BLaER1 treated with 17β-estradiol and CSF1 and Interleukin-3, amounts not matched to agents 10 nM and 100 nM (cell line): ENCODE data around the gene TMEM225B.
"Not testable (repeated sequence)": the region's sequence is repeated elsewhere in the genome, so short reads cannot be mapped to it uniquely, and the experiment has no call there.

ENCODE experiments used
- H3K27ac ChIP-seq, 11 experiments: shearing (Covaris generic); formaldehyde crosslinking; 2 replicates each; pipeline ENCODE4 v1.8.1; 2022
- H3K27me3 ChIP-seq, 11 experiments: shearing (Covaris generic); formaldehyde crosslinking; 2 replicates each; pipeline ENCODE4 v1.8.1; 2022
- H3K36me3 ChIP-seq, 11 experiments: shearing (Covaris generic); formaldehyde crosslinking; 2 replicates each; pipeline ENCODE4 v1.8.1; 2022
- H3K4me1 ChIP-seq, 10 experiments: shearing (Covaris generic); formaldehyde crosslinking; 2 replicates each; pipeline ENCODE4 v1.8.1; 2022
- H3K4me2 ChIP-seq, 11 experiments: shearing (Covaris generic); formaldehyde crosslinking; 2 replicates each; pipeline ENCODE4 v1.8.1; 2022
- H3K4me3 ChIP-seq, 10 experiments: shearing (Covaris generic); formaldehyde crosslinking; 2 replicates each; pipeline ENCODE4 v1.8.1; 2022
- H3K9ac ChIP-seq, 11 experiments: shearing (Covaris generic); formaldehyde crosslinking; 2 replicates each; pipeline ENCODE4 v1.8.1; 2022
- H3K9me3 ChIP-seq, 11 experiments: shearing (Covaris generic); formaldehyde crosslinking; replicated peaks in 1 of 11; 2 replicates each; pipeline ENCODE4 v1.8.1; 2022
- H4K20me1 ChIP-seq, 11 experiments: shearing (Covaris generic); formaldehyde crosslinking; 2 replicates each; pipeline ENCODE4 v1.8.1; 2022
- Cebpa-rat ChIP-seq, 11 experiments: shearing (Covaris generic); IDR thresholded peaks; 2 replicates each; pipeline ENCODE4 v1.8.1; 2022

TMEM225B gene

DNA sequence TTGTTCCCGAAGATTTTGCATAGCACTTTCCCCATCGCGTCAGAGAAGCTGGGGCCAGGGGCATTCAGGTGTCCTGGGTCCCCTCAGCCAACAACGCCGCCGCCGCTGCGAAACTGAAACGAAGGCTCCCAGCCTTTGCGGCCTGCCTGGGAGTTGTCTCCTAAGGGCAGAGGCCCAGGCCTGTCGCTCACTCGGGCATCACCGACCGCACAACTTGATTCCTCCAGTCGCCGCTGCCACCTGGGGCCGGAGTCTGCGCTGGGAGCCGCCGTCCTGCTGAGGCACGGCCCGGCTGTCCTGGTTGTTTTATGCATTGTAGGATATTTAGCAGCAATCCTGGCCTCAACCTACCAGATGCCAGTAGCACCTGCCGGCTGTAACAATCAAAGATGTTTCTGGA is 40.7 kb downstream of the TMEM225B start:
- H4K20me1 ChIP-seq: peaks cover 0 to 5% (median 0%) of the 10 kb centered on the region in 11 experiments; a peak in 4 of 22 replicates
- no peak for TF ChIP-seq Cebpa-rat (IDR thresholded peaks at IDR 0.05)
- H3K27ac ChIP-seq: no peak overlapping the region
- no peaks in the 10 kb centered on the region for H3K9me3 ChIP-seq
- no peak overlapping the region for H3K9ac ChIP-seq
- no peaks in the 10 kb centered on the region for H3K27me3 ChIP-seq
- no peak overlapping the region for H3K4me2 ChIP-seq
- peaks cover 0 to 33% (median 17%) of the 10 kb centered on the region in 11 experiments; a peak in 18 of 22 replicates for H3K36me3 ChIP-seq
- no peak overlapping the region for H3K4me3 ChIP-seq
- H3K4me1 ChIP-seq: peaks cover 0 to 15% (median 0%) of the 10 kb centered on the region in 10 experiments; a peak in 4 of 20 replicates

GRCh38 chr7:99639267-99639666 is 41.2 kb downstream of the TMEM225B start:
- Histone ChIP-seq H3K4me1 (peaks cover 0 to 15% (median 0%) of the 10 kb centered on the region in 10 experiments; a peak in 4 of 20 replicates), H3K9ac (no peak overlapping the region), H3K36me3 (peaks cover 0 to 33% (median 13%) of the 10 kb centered on the region in 11 experiments; a peak in 13 of 22 replicates), H3K4me3 (no peak overlapping the region), H3K9me3 (peaks cover 0 to 2% (median 0%) of the 10 kb centered on the region in 11 experiments; a peak in 1 of 22 replicates), H4K20me1 (peaks cover 0 to 5% (median 0%) of the 10 kb centered on the region in 11 experiments; a peak in 1 of 22 replicates), H3K27me3 (no peaks in the 10 kb centered on the region), H3K4me2 (no peak overlapping the region), H3K27ac (no peak overlapping the region)
- TF ChIP-seq Cebpa-rat (IDR thresholded peaks at IDR 0.05): no peak

- Histone ChIP-seq H3K4me3 (no peak overlapping the region), H3K36me3 (peaks cover 11 to 45% (median 24%) of the 10 kb centered on the region in 11 experiments; a peak in 20 of 22 replicates), H3K27me3 (no peaks in the 10 kb centered on the region), H4K20me1 (no peaks in the 10 kb centered on the region), H3K27ac (no peak overlapping the region), H3K9me3 (peaks cover 5 to 20% (median 14%) of the 10 kb centered on the region in 11 experiments), H3K9ac (no peak overlapping the region), H3K4me1 (peaks cover 0 to 15% (median 0%) of the 10 kb centered on the region in 10 experiments; a peak in 4 of 20 replicates), H3K4me2 (no peak overlapping the region; a peak in 2 of 22 replicates)
- no peak for TF ChIP-seq Cebpa-rat (IDR thresholded peaks at IDR 0.05)
Measured at GRCh38 chr7:99642027-99642426, 44.0 kb downstream of the TMEM225B start.

- Histone ChIP-seq H3K9ac (no peak overlapping the region), H3K4me3 (no peak overlapping the region), H3K27ac (no peak overlapping the region), H3K9me3 (peaks cover 5 to 20% (median 14%) of the 10 kb centered on the region in 11 experiments), H3K4me1 (peaks cover 0 to 15% (median 0%) of the 10 kb centered on the region in 10 experiments; a peak in 4 of 20 replicates), H4K20me1 (no peaks in the 10 kb centered on the region), H3K36me3 (peaks cover 11 to 42% (median 20%) of the 10 kb centered on the region in 11 experiments; a peak in 20 of 22 replicates), H3K4me2 (no peak overlapping the region), H3K27me3 (no peaks in the 10 kb centered on the region)
- no peak for TF ChIP-seq Cebpa-rat (IDR thresholded peaks at IDR 0.05)
Measured at GRCh38 chr7:99643464-99643863, 45.4 kb downstream of the TMEM225B start.

GRCh38 chr7:99644431-99644830 is 46.4 kb downstream of the TMEM225B start:
- Histone ChIP-seq H3K4me2 (no peak overlapping the region), H3K27me3 (no peaks in the 10 kb centered on the region), H3K27ac (no peak overlapping the region), H3K9ac (no peak overlapping the region), H3K36me3 (peaks cover 7 to 32% (median 16%) of the 10 kb centered on the region in 11 experiments; a peak in 20 of 22 replicates), H3K4me3 (no peak overlapping the region), H3K9me3 (peaks cover 5 to 20% (median 14%) of the 10 kb centered on the region in 11 experiments), H4K20me1 (no peaks in the 10 kb centered on the region), H3K4me1 (peaks cover 0 to 15% (median 0%) of the 10 kb centered on the region in 10 experiments; a peak in 4 of 20 replicates)
- TF ChIP-seq Cebpa-rat (IDR thresholded peaks at IDR 0.05): no peak

DNA sequence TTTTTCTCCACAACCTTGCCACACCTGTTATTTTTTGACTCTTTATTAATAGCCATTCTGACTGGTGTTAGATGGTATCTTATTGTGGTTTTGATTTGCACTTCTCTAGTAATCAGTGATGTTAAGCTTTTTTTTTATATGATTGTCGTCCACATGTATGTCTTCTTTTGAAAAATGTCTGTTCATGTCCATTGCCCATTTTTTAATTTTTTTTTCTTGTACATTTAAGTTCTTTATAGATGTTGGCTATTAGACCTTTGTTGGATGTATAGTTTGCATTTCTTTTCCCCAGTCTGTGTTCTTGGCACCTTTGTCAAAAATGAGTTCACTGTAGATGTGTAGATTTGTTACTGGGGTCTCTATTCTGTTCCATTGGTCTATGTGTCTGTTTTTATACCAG is 47.5 kb downstream of the TMEM225B start:
- TF ChIP-seq Cebpa-rat (IDR thresholded peaks at IDR 0.05): no peak
- Histone ChIP-seq H3K27ac (no peak overlapping the region), H3K9me3 (peaks cover 5 to 20% (median 14%) of the 10 kb centered on the region in 11 experiments), H3K27me3 (no peaks in the 10 kb centered on the region), H3K36me3 (peaks cover 7 to 29% (median 16%) of the 10 kb centered on the region in 11 experiments; a peak in 20 of 22 replicates), H3K4me1 (peaks cover 0 to 15% (median 0%) of the 10 kb centered on the region in 10 experiments; a peak in 4 of 20 replicates), H3K4me2 (no peak overlapping the region), H3K9ac (no peak overlapping the region), H4K20me1 (no peaks in the 10 kb centered on the region), H3K4me3 (no peak overlapping the region)

DNA sequence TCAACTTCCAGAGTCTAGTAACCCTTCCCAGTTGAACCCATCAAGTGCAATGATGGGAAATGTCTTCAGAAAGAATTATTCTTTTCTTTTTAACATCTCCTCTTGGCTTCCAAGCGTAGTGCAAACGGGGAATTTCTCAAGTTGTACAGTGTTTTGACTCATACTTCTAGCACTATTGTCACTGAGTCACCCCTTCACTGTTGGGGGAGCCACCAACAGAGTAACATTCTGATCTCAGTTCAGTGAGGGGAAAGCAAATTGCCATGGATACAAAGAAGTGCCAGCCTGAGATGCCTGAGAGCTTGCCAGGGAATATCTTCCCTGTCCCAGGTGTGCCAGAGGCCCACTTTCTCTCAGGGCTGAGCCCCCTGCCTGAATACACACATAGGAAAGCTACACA is 50.8 kb downstream of the TMEM225B start:
- Histone ChIP-seq H3K9ac (no peak overlapping the region), H3K9me3 (peaks cover 5 to 22% (median 15%) of the 10 kb centered on the region in 11 experiments), H3K4me3 (no peak overlapping the region), H3K4me1 (peaks cover 0 to 8% (median 0%) of the 10 kb centered on the region in 10 experiments; a peak in 2 of 20 replicates), H3K36me3 (peaks cover 7 to 27% (median 13%) of the 10 kb centered on the region in 11 experiments; a peak in 19 of 22 replicates), H4K20me1 (no peaks in the 10 kb centered on the region), H3K4me2 (no peak overlapping the region), H3K27ac (no peak overlapping the region), H3K27me3 (no peaks in the 10 kb centered on the region)
- no peak for TF ChIP-seq Cebpa-rat (IDR thresholded peaks at IDR 0.05)

GRCh38 chr7:99651290-99651689 is 53.2 kb downstream of the TMEM225B start:
- no peak overlapping the region for H3K9ac ChIP-seq
- no peaks in the 10 kb centered on the region for H4K20me1 ChIP-seq
- 0 out of 22 replicates have a peak overlapping the region, but pooled peaks of 1 of the 11 experiments have one; percentile 0 for H3K4me2 ChIP-seq
- no peaks in the 10 kb centered on the region for H3K27me3 ChIP-seq
- H3K27ac ChIP-seq: no peak overlapping the region
- H3K9me3 ChIP-seq: peaks cover 0 to 5% (median 0%) of the 10 kb centered on the region in 11 experiments; a peak in 3 of 22 replicates
- H3K36me3 ChIP-seq: peaks cover 0 to 5% (median 0%) of the 10 kb centered on the region in 11 experiments; a peak in 4 of 22 replicates
- no peak for TF ChIP-seq Cebpa-rat (IDR thresholded peaks at IDR 0.05)
- no peak overlapping the region for H3K4me3 ChIP-seq
- H3K4me1 ChIP-seq: peaks cover 0 to 8% (median 0%) of the 10 kb centered on the region in 10 experiments; a peak in 2 of 20 replicates

GRCh38 chr7:99652671-99653070 is 54.6 kb downstream of the TMEM225B start:
- TF ChIP-seq Cebpa-rat (IDR thresholded peaks at IDR 0.05): no peak
- Histone ChIP-seq H3K9me3 (peaks cover 0 to 5% (median 0%) of the 10 kb centered on the region in 11 experiments; a peak in 3 of 22 replicates), H3K36me3 (no peaks in the 10 kb centered on the region; a peak in 2 of 22 replicates), H3K4me1 (peaks cover 0 to 8% (median 0%) of the 10 kb centered on the region in 10 experiments; a peak in 2 of 20 replicates), H3K27ac (no peak overlapping the region), H3K4me3 (no peak overlapping the region), H3K9ac (no peak overlapping the region), H3K27me3 (no peaks in the 10 kb centered on the region), H4K20me1 (no peaks in the 10 kb centered on the region), H3K4me2 (no peak overlapping the region)

DNA sequence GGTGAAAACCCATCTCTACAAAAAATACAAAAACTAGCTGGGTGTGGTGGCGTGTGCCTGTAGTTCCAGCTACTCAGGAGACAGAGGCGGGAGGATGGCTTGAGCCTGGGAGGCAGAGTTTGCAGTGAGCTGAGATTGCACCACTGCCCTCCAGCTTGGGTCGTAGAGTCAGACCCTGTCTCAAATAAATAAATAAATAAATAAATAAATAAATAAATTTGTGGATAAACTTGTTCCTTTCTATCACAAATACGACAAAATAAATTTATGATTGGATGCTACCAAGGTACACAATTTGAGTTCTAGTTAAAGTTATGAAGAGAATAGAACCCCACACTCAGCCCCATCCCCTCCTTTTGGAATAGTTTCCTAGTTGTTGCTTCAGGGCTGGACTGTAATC is 55.2 kb downstream of the TMEM225B start:
- not testable (repeated sequence) for H3K9ac ChIP-seq, H4K20me1 ChIP-seq, H3K36me3 ChIP-seq, H3K27ac ChIP-seq, H3K4me1 ChIP-seq, H3K27me3 ChIP-seq, H3K9me3 ChIP-seq, H3K4me2 ChIP-seq, H3K4me3 ChIP-seq
